NT2/D1 (cell line): ENCODE measurements around the gene IDI2.

Experiments used
- SUZ12 ChIP-seq: IDR thresholded peaks from 2 replicates; pipeline ENCODE4 v1.6.1; 2011; ENCODE audit not compliant: insufficient read length, insufficient read depth; ENCODE audit errors: extremely low read depth
- YY1 ChIP-seq: IDR thresholded peaks from 2 replicates; pipeline ENCODE4 v1.6.1; 2011; ENCODE audit not compliant: insufficient read length, insufficient read depth

- TF ChIP-seq SUZ12 (no peak), YY1 (no peak)
Measured at GRCh38 chr10:1006573-1006972, 19.1 kb downstream of the IDI2 start.
